GF-D8 (cell line): ENCODE results near the gene FSTL4.

Source experiments
- DNase-seq: peaks from one replicate; lab custom pipeline; 2025; lab: John Stamatoyannopoulos, UW

The FSTL4 gene

DNA sequence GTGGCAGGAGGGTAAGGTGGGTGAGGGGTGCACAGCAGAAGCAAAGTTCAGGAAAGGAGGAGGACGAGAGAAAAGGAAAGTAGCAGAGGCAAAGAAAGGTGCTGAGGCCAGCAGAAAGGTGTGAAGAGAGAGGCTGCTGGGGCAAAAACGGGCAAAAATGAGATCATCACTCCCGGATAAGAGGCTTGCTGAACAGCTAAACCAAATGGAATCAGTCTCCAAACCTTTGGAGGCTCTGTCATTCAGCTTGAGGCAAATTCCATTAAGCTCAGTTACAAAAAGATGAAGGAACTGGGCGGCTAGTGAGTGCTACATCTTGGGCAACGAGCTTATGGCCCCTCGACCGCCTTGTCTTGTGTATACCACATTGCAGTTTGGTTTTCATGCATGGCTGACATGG is 136.4 kb downstream of the FSTL4 start:
- DNase-seq, result no peak

DNA sequence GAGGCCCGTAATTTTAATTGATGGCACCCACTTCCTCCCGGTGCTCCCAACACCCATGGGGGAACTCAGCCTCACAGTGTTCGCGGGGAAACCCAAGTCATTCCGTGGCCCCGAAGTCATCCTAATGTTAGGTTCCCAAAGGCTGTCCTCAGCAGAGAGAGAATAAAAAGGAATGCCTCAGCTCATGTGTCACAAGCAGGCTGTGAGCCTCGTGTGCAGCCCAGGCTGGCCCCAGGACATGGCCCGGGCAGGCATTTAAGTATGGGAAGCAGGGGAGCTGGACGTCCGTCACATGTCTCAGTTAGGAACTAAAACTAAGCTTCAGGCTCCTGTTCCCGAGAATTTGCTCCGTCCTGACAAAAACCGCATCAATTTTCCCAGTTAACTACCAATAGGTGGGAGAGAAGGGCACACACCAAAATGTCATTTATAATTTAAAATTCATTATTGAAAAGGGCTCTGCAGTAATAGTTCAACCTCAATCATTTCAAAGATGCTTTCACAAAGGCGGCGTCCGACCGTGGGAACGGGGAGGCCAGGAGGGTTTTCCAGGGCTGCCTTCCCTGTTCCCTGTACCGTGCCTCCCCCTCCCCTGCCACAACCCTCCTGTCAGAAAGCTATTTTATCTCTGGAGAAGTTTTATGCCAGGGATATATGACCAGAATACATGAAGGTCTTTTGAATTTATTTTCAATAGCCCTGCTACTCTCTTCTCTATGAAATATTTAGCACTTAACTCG is 137.3 kb downstream of the FSTL4 start:
- DNase-seq, result no peak

DNA sequence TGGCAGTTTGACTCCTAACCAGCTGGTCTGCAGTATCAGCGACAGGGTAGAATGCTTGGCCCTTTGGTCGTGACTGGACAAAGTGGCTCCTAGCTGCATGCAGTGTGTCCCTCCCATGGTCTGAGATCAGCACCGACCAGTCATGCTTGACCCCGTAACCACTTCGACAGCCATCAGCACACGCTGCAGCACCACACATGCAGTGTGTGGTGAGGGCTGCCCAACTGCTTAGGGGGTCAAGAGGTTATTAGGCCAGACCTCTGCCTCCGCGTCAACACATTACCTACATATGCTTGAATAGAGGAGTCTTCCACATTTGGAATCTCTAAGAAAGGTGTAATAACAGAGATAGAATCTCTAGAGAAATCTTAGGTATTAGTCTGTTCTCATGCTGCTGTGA is 139.1 kb downstream of the FSTL4 start:
- DNase-seq, result no peak

DNA sequence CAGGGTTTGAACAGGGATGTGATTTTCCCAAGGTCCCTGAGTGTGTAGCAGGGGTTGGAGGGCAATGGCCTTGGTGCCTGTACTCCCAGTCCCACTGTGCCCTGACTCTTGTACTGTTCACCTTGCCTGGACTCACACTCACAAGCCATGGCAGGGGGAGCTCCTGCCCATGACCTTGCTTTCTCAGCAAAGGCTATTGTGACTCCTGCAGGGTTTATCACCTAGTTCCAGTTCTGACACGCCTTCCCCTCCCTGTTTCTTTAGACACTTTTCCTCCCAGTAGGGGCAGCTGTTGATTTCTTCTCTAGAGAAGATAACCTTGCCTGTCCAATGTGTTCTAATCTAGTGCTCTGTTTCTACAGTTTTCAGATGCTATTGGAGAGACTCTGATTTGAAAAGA is 139.5 kb downstream of the FSTL4 start:
- no peak for DNase-seq

DNA sequence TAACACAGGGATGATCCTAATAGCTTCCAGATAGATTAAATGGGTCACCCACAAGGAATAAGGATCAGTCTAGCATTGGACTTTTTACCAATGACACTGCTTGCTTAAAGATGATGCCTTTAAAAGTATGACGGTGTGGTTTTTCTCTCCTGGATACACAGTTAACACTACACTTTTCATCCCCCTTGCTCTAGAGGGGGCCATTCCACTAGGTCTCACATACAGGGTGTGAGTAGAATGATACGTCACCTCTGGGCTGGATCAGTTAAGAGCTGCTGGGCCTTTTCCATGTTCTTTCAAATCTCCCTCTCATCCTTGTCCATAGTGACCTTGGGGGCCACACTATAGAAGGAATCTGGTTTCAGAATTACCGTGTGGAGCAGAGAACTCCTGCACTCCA is 140.6 kb downstream of the FSTL4 start:
- no peak for DNase-seq

DNA sequence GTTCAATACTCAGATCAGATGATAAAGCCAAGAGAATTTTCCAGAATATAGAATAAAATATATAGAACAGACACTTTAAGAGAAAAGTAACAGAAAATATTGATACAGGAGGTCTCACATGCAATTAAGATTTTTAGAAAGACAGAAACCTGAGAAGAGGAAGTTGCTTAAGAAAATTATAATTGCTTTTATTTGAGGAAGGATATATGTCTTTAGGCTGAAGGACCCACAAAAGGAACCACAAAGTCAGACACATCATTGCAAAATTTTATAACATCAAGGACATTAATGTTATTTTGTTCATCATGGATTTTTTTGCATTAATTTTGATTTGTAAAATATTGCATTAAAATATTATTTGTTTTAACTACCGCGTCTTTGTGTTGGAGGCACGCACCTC is 141.5 kb downstream of the FSTL4 start:
- no peak for DNase-seq

DNA sequence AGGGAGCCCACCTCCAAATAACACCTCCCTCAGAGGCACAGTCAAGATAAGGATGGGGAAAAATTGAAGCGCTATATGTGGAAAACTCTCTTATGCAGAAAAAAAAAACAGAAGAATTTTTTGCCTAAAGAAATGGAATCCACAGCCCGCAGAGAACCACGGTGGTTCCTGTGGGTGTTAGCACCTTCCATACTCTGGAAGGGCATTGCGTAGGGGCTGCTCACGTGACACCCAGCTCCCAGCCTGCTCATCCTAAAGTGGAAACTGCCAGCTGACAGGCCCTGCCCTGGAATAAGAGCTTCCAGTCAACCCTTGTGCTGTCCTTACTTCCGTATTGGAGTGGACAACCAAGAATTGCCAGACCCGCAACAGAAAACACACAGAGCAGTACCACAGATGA is 142.5 kb downstream of the FSTL4 start:
- no peak for DNase-seq

DNA sequence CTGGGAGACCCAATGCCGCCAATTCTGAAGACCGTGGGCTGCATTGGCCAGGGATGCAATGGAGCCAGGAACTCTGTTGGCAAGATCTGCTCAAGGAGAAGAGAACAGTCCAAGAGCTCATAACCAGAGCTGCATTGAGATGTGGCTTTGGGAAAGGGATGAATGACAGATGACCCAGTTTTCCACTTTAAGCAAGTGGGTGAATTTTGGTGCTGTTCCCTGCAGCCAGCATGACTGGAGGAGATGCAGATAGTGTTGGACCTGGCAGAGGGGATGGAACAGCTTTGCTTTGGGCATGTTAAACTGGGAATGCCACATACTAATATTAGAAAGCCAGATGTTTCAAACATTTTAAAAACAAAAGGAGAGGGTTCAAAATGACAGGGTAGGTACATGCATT is 143.1 kb downstream of the FSTL4 start:
- no peak for DNase-seq

DNA sequence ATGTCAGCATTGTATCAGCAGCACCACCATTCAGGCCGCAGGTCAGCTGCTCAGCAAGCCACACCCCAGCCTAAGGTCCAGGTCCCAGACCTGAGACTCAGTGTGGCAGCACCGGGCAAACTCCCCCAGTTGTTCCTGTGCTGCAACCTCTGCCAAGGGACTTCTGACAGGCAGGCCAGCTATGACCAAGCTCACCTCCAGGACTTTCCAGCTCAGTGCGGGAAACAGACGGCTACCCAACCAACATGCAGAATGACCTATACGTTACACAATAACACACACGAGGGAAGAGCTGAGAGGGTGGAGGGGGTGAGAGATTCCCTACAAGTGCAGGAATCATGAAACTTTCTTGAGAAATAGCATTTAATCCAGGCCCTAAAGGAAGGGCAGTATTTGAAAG is 143.7 kb downstream of the FSTL4 start:
- DNase-seq, result no peak

DNA sequence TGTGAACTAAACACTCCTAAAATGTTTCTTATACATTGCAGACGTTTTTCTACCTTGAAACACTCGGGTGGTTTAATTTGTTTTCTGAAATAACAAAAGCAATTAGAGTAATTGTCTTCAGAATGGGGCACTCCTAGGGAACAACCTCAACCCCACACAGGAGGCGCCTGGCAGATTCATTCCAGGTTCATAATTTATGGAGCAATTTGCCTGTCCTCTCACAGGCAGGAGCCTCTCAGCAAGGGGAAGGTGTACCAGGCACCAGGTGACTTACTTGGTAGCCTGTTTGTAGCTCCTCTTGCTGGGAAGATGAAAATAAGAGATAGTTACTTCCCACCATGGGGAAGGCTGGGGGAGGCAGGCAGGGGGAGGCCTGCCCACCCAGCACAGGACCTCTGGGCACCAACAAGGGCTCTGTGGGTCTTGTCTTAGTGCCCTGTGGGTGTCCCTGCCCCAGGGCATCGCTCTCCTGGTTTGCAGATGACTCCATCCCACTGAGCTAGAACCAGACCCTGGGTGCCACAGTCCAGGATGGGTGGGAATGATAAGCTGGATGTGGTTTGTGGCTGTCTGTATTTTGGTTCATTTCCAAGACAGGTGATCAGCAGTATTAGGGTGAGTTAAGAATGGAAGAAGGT is 144.4 kb downstream of the FSTL4 start:
- DNase-seq, result no peak

DNA sequence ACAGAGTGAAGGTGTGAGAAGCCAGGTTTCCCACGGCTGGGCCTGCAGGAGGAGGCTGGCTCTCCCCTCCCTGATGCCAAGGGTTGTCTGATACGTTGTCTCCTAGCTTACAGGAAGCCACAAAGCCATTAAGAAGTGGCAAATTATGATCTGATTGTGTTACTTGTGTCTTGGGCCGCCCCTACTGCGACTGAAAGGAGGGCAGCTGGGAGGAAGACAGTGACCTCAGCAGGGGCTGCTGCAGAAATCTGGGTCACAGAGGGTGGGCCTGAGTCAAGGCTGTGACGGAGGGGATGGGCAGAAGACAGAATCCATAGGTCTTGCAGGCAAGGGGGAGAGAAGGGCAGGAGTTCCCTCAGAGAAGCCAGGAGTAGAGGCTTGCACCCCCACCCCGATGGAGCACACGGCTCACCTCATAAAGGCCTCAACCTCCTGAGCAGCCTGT is 145.0 kb downstream of the FSTL4 start:
- DNase-seq, result no peak

DNA sequence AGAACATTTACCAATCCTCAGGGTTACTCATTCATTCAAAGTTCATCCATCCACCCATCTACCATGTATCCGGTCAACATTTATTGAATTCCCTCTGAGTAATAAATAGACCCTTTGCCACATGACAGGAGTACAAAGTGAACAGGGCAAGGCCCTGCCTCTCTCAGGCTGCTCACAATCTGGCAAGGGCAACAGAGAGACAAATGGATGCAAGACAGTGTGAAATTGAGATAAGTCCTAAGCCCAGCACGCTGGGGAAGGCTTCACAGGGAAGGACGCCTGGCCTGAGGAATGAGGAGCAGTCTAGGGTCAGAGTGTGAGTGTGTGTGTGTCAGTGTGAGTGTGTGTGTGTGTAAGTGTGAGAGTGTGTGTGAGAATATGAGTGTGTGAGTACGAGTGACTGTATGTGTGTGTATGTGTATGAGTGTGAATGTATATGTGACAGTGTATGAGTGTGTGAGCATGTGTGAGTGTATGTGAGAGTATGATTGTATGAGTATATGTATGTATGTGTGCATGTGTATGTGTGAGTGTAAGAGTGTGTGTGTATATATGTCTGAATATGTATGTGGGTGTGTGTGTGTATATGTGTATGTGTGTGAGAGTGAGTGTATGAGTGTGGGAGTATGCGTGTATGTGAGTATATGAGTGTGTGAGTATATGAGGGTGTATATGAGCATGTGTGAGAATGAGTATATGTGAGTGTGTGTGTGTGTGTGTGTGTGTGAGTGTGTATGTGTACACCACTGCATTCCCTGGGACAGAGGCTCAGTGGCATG is 145.6 kb downstream of the FSTL4 start:
- DNase-seq, result no peak

DNA sequence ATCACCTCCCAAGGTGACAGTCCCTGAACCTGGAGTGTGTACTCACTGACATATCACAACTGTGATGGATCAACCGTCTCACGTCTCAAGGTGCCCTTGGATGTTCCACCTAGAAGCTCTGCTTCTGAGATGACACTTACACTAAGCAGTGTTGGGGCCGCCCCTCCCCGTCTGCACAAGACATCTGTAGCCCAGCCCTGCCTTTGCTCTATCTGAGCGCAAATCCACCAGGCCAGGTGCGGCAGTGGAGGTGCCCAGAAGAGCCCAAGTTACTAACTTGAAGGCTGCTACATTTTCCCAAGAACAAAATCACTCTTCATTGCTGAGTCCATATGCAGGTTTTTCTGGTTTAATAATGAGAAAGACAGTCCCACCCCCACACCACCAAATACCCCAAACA is 148.3 kb downstream of the FSTL4 start:
- DNase-seq, result no peak

DNA sequence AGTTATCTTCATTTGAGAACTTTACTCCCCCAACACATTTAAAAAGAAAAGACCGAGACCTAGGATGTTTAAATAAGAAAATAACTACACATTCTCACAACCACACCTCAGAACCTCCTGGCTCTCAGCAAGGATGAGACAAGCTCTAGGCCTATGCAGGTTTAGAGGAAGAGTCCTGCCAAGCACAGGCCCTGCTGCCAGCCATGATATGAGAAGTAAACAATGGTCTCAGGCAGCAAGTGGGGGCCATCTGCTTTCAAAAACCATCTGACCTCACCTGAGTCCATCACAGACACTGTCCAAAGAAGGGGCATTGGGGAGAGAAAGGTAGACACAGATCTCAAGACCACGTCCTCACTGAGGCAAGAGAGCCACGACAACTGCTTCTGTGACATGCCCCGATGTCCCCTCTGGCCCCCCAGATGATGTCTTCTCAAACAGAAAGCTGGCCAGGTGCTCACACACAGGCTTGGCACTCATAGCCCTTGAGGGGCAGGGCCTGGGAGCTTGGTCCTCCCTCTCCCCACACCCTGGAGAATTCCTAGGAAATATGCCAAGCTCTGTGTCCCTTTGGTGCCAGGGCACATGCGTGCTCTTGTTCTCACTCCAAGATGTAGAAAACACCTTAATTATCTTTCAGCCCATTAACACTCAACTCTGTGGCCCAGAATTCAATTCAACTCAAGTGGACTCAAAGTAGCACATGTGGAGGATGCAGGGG is 150.4 kb downstream of the FSTL4 start:
- no peak for DNase-seq

DNA sequence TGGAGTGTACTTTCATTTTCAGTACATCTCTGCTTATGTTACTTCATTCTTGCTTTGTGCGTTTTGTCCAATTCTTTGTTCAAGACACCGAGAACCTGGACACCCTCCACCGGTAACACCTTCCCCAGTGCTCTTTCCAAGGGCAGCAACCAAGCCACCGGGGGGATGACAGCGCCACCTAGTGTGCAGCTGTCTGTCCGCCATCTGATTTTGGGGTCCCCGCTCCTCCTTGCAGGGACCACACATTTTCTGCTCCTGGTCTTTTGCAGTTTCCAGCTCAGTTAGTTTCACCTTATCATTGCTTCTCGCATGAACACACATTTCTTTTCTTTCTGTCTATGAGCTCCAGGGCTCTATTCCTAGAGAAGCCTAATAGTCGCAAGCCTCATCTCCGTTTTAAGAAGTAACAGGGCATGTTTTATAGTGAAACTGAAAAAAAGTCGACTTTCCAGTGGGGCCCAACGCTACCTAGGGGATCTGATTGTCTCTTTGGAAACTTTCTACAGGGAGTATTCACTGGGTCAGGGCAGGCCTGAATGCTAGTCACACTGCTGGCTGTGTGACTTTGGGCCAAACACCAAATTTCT is 152.1 kb downstream of the FSTL4 start:
- no peak for DNase-seq

DNA sequence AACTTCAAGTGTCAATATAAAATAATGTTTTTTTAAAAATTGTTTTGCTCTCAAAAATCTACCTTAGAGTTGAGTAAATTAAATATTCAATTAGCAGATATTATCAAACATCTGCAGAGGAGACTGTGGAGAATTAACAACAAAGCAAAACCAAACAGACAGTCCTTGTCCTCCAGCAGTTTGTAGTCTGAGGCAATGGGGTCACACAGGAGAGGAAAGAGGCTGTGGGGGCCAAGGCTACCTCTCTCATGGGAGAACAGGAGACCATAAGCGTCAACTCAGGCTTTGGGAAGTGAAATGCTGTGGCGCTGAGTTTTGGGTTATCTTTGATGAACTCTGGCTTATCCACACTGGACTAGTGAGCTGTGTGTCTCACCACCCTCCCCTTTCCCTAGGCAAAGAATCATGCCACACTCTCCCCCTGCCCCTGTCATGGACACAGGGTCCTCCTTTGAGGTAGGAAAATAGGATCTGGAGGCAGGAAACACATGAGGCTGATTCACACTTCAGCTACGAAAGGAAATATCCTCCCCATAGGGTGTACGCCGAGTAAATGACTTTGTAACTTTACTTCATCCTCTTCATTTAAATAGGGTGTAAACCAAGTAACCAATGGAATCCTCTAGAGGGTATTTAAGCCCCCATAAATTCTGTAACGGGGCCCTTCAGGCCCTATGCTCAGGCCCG is 152.7 kb downstream of the FSTL4 start:
- no peak for DNase-seq

DNA sequence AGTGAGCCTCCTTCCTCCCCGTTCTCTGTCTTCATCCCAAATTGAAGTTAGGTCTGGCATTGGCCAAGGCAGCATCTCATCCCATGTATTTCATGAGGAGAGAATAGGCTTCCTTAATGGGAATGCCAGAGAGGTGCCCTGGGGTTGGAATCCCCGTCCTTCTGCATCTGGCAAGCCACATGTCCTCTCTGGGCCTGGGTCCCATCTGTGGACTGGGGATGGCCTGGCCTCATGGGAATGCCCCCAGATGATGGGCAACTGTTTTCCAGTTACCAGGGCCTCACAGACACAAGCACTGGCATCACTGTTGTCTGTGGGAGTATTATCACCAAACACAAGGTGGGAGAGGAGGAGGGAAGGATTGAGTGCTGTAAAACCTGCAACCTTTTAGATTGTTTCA is 153.9 kb downstream of the FSTL4 start:
- DNase-seq, result no peak

DNA sequence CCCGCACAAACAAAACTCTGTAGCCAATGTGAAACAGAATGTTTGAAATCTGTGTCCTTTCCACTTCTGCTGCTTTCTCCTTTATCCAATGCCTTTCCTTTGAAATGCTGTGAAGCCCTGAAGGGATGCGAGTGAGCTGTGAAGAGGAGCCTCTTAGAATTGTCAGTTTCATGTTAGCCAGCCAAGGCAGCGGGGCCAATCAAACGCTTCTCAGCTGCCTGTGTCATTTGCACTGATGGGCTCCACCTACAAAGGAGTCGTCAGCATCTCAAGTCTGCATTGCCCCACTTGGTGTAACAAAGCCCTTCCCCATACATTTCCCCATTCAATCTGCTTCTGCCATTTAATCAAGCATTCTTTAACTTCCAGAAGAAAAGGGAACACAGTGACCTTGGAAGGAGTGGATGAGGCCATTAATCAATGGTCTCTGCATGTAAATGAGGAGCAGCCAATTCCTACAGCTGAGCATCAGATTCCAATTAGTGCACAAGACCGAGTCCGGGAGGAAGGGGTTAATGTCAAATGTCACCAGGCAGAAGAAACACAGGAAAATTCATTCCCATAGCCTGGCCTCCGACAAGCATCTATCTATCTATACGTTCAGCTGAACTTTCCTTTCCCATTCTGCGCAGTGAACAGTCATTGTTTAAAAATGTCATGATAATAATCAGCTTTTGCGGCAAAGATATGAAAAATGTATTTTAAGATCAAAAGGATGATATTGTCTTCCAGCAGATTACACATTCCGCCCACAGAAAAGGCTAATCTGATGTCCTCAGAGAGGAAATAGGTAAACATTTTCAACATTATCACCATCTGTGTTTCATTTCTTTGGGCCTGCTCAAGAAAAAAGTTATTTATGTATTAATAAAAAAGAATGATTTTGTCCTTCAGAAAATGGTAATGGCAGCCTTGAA is 154.6 kb downstream of the FSTL4 start:
- DNase-seq, result no peak

DNA sequence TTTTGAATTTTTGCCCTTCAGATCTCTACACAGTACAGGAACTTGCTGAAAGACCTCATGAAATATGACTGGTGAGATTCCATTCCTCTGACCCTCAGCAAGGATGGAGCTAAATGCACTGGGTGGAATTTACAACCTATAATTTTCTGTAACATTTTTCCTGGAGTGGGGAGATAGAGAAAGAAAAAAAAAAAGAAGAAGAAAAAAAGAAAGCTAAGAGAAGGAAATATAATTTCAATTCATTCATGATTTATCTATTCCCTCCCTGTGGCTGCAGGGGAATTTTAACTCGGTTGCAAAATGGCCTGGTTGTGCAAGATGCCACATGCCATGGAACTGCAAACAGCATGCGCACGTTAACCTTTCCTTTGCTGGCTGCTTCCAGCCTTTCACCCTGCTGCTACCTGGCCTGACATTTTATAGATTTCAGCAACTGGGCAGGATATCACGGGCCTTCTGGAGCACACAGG is 155.4 kb downstream of the FSTL4 start:
- DNase-seq, result no peak

DNA sequence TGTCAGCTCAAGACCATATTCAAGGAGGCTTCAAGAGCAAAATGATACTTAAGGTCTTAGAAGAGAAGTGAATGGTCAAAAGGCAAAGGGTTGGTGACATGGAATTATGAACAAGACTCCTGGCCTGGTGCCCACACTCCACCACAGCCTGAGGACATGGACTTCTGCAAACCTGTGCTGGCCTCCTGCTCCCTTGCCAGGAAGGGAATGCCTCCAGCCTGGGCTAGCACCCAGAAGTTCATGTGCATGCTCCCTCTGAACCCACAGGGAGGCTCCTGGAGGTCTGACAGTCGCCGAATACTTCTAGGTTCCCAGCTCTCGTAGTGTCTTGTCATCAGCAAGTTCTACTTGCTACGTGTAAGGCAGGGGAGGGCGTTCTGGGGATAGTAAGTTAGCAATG is 156.7 kb downstream of the FSTL4 start:
- no peak for DNase-seq
